Esophagus (tissue), 2 donors: Measurements from ENCODE around the gene DLG5. TPM values are rescaled to one million over a fixed set of nuclear protein-coding genes. Genes with fewer than 3 reads are reported as not detected.

ENCODE experiments used
- H3K27ac ChIP-seq, 2 donors: one replicate each; pipeline ENCODE4 v1.5.1; 2013; ENCODE audit warnings: low read depth in 2 of 2, mild to moderate bottlenecking in 2 of 2, inconsistent platforms in 1 of 2, low read length in 1 of 2, moderate library complexity in 1 of 2
- H3K27me3 ChIP-seq, 2 donors: one replicate each; pipeline ENCODE4 v1.6.1; 2013; ENCODE audit warnings: low read length in 2 of 2, control low read depth in 1 of 2, mild to moderate bottlenecking in 1 of 2; ENCODE audit not compliant: insufficient read depth in 2 of 2, control insufficient read depth in 1 of 2
- H3K36me3 ChIP-seq, 2 donors: one replicate each; pipeline ENCODE4 v1.6.1; 2013; ENCODE audit warnings: low read length in 1 of 2; ENCODE audit not compliant: control insufficient read depth in 2 of 2, insufficient read depth in 2 of 2
- H3K4me1 ChIP-seq, 2 donors: one replicate each; pipeline ENCODE4 v1.6.1; 2013; ENCODE audit warnings: low read length in 1 of 2; ENCODE audit not compliant: control insufficient read depth in 2 of 2, insufficient read depth in 2 of 2
- H3K4me3 ChIP-seq, 2 donors: one replicate each; pipeline ENCODE4 v1.5.1; 2013; ENCODE audit warnings: low read length in 2 of 2, mild to moderate bottlenecking in 2 of 2, low read depth in 1 of 2, moderate library complexity in 1 of 2
- H3K9me3 ChIP-seq, 2 donors: one replicate each; pipeline ENCODE4 v1.6.1; 2013; ENCODE audit warnings: mild to moderate bottlenecking in 2 of 2, low read depth in 1 of 2, low read length in 1 of 2, moderate library complexity in 1 of 2; ENCODE audit not compliant: control insufficient read depth in 2 of 2, insufficient read depth in 1 of 2
- WGBS, 2 donors: extraction: QIAGEN DNeasy Blood & Tissue Kit; methylation state at CpG; one replicate each; pipeline ENCODE4 v1.1.7; 2013; 5-methylcytosine and 5-hydroxymethylcytosine counted together
- polyA plus RNA-seq, 2 donors: library from polyadenylated mRNA; stranded (reverse); fragments of 200-250 nt; gene quantifications; one replicate each; pipeline ENCODE4 v1.2.3, GENCODE V29; 2013
- donor health status: healthy with polysubstance abuse.
- donor health status: Bipolar disorder and iron deficiency.

Gene DLG5
- polyA plus RNA-seq, 2 donors: 13.9 to 17.4 TPM

- Histone ChIP-seq H3K27ac (peak overlapping the region; percentile 40 to 65), H3K4me1 (peaks cover 0 to 13% of the 10 kb centered on the region in 2 donors)
Measured at GRCh38 chr10:77907462-77907861, 19.1 kb downstream of the DLG5 start.

GRCh38 chr10:77906951-77907421 lies 19.6 kb downstream of the DLG5 start:
- Histone ChIP-seq H3K4me1 (peaks cover 0 to 13% of the 10 kb centered on the region in 2 donors), H3K36me3 (no peaks in the 10 kb centered on the region), H3K27ac (peak overlapping the region; percentile 40 to 65), H3K27me3 (no peaks in the 10 kb centered on the region), H3K4me3 (no peak overlapping the region), H3K9me3 (no peaks in the 10 kb centered on the region)
- 84% methylated on average over 5 of the region's 5 CpGs for WGBS, 2 donors

More at GRCh38 chr10:77907462-77907861, 19.1 kb downstream of the DLG5 start:
- WGBS, 2 donors: 88 to 94% methylated on average over 3 of the region's 3 CpGs
- H3K9me3 ChIP-seq: no peaks in the 10 kb centered on the region
- no peaks in the 10 kb centered on the region for H3K27me3 ChIP-seq
- no peak overlapping the region for H3K4me3 ChIP-seq
- H3K36me3 ChIP-seq: no peaks in the 10 kb centered on the region

GRCh38 chr10:77905781-77906180 lies 20.8 kb downstream of the DLG5 start:
- Histone ChIP-seq H3K9me3 (no peaks in the 10 kb centered on the region), H3K4me3 (no peak overlapping the region), H3K27ac (no peak overlapping the region), H3K4me1 (peaks cover 6 to 23% of the 10 kb centered on the region in 2 donors), H3K27me3 (no peaks in the 10 kb centered on the region), H3K36me3 (no peaks in the 10 kb centered on the region)
- 35 to 44% methylated on average over 1 of the region's 1 CpG for whole genome bisulfite sequencing, 2 donors

- no peak overlapping the region for H3K27ac ChIP-seq
- no peak overlapping the region for H3K4me3 ChIP-seq
- WGBS, 2 donors: 69 to 73% methylated on average over 9 of the region's 9 CpGs
- H3K9me3 ChIP-seq: no peaks in the 10 kb centered on the region
- no peaks in the 10 kb centered on the region for H3K36me3 ChIP-seq
- H3K27me3 ChIP-seq: no peaks in the 10 kb centered on the region
- peaks cover 6 to 23% of the 10 kb centered on the region in 2 donors for H3K4me1 ChIP-seq
Measured at GRCh38 chr10:77905086-77905748, 21.3 kb downstream of the DLG5 start.

- peaks cover 12 to 30% of the 10 kb centered on the region in 2 donors for H3K4me1 ChIP-seq
- 81 to 83% methylated on average over 8 of the region's 8 CpGs for WGBS, 2 donors
- no peaks in the 10 kb centered on the region for H3K27me3 ChIP-seq
- H3K27ac ChIP-seq: no peak overlapping the region
- no peak overlapping the region for H3K4me3 ChIP-seq
- no peaks in the 10 kb centered on the region for H3K9me3 ChIP-seq
- H3K36me3 ChIP-seq: no peaks in the 10 kb centered on the region
Measured at GRCh38 chr10:77904100-77904840, 22.3 kb downstream of the DLG5 start.

- Histone ChIP-seq H3K27me3 (no peaks in the 10 kb centered on the region), H3K4me3 (no peak overlapping the region), H3K4me1 (peaks cover 17 to 36% of the 10 kb centered on the region in 2 donors), H3K36me3 (no peaks in the 10 kb centered on the region), H3K9me3 (no peaks in the 10 kb centered on the region), H3K27ac (peak overlapping the region; percentile 60 to 88)
- 59 to 64% methylated on average over 5 of the region's 5 CpGs for WGBS, 2 donors
Measured at GRCh38 chr10:77902159-77902558, 24.4 kb downstream of the DLG5 start.

GRCh38 chr10:77901743-77902142 lies 24.8 kb downstream of the DLG5 start:
- Histone ChIP-seq H3K4me3 (no peak overlapping the region), H3K9me3 (no peaks in the 10 kb centered on the region), H3K27ac (peak overlapping the region; percentile 60 to 88), H3K27me3 (no peaks in the 10 kb centered on the region), H3K4me1 (peaks cover 17 to 33% of the 10 kb centered on the region in 2 donors), H3K36me3 (no peaks in the 10 kb centered on the region)
- 41 to 49% methylated on average over 6 of the region's 6 CpGs for WGBS, 2 donors

- no peak overlapping the region for H3K4me3 ChIP-seq
- H3K4me1 ChIP-seq: peaks cover 17 to 35% of the 10 kb centered on the region in 2 donors
- WGBS, 2 donors: 61 to 73% methylated on average over 4 of the region's 4 CpGs
- no peaks in the 10 kb centered on the region for H3K9me3 ChIP-seq
- H3K36me3 ChIP-seq: no peaks in the 10 kb centered on the region
- H3K27ac ChIP-seq: peak overlapping the region; percentile 88 to 96
- no peaks in the 10 kb centered on the region for H3K27me3 ChIP-seq
Measured at GRCh38 chr10:77899690-77900089, 26.9 kb downstream of the DLG5 start.

- Histone ChIP-seq H3K27ac (peak overlapping the region; percentile 88 to 96), H3K36me3 (no peaks in the 10 kb centered on the region), H3K27me3 (no peaks in the 10 kb centered on the region), H3K4me3 (no peak overlapping the region), H3K4me1 (peaks cover 17 to 37% of the 10 kb centered on the region in 2 donors), H3K9me3 (no peaks in the 10 kb centered on the region)
- WGBS, 2 donors: 28% methylated on average over 4 of the region's 4 CpGs
Measured at GRCh38 chr10:77899080-77899477, 27.5 kb downstream of the DLG5 start.
